Astrocyte of the spinal cord (primary cell): ENCODE data around the gene GFRA3.
"Not testable (repeated sequence)": the region's sequence is repeated elsewhere in the genome, so short reads cannot be mapped to it uniquely, and the experiment has no call there.

Experiments used
- DNase-seq: peaks from one replicate; pipeline ENCODE4 v3.0.0; 2011; ENCODE audit warnings: low read depth, low spot score
- H3K4me3 ChIP-seq: 2 replicates; pipeline ENCODE4 v1.5.1; 2011; ENCODE audit warnings: low read depth, mild to moderate bottlenecking, low read length, moderate library complexity
- in situ Hi-C: cut with HindIII; loops from 2 replicates; pipeline ENCODE4 v1.10.0; 2017; ENCODE audit warnings: low sequenced_read_pairs
- TF ChIP-seq, protein P1 (sequence below): IDR thresholded peaks from 2 replicates; pipeline ENCODE4 v1.5.1; 2012; ENCODE audit warnings: low read depth, mild to moderate bottlenecking, low read length, inconsistent platforms

GFRA3 gene, protein sequence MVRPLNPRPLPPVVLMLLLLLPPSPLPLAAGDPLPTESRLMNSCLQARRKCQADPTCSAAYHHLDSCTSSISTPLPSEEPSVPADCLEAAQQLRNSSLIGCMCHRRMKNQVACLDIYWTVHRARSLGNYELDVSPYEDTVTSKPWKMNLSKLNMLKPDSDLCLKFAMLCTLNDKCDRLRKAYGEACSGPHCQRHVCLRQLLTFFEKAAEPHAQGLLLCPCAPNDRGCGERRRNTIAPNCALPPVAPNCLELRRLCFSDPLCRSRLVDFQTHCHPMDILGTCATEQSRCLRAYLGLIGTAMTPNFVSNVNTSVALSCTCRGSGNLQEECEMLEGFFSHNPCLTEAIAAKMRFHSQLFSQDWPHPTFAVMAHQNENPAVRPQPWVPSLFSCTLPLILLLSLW

DNA sequence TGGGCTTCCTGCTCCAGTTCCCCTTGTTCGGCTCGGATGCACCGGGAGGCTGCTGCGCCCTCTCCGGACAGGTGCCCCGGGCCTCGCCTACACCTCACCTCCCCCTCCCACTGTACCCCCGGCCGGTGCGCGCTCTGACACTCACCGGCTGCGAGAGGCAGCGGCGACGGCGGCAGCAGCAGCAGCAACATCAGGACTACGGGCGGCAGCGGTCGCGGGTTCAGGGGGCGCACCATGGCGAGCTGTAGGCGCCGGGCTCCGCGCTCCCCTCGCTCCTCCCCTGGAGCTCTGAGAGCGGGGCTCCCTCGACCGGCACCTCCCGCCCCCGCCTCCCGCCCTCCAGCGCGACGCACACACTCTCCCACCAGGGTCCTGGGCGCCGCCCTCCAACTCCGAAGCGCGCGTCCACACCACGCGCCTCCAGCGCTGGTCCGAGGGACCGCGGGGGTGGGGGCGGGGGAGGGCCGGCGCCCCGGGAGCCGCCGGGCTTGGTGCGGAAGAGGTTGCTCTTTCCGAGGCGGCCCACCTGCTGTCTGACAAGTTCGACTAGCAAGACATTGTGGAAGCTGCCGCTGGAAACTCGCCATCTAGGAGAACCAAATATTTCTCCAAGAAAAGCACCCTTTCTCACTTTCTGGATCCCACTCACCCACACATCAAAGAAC lies at the start of gene GFRA3:
TSS of gene GFRA3 (minus strand) at position 433 of the 665 bp plus-strand sequence. CDS start at position 236, 197 bp downstream.
- in situ Hi-C loops: no loop called here
- TF ChIP-seq, protein P1, sequence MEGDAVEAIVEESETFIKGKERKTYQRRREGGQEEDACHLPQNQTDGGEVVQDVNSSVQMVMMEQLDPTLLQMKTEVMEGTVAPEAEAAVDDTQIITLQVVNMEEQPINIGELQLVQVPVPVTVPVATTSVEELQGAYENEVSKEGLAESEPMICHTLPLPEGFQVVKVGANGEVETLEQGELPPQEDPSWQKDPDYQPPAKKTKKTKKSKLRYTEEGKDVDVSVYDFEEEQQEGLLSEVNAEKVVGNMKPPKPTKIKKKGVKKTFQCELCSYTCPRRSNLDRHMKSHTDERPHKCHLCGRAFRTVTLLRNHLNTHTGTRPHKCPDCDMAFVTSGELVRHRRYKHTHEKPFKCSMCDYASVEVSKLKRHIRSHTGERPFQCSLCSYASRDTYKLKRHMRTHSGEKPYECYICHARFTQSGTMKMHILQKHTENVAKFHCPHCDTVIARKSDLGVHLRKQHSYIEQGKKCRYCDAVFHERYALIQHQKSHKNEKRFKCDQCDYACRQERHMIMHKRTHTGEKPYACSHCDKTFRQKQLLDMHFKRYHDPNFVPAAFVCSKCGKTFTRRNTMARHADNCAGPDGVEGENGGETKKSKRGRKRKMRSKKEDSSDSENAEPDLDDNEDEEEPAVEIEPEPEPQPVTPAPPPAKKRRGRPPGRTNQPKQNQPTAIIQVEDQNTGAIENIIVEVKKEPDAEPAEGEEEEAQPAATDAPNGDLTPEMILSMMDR: no peak
- peak within 1 kb of the TSS; percentile 29 for H3K4me3 ChIP-seq
- peak; percentile 11 for DNase-seq

DNA sequence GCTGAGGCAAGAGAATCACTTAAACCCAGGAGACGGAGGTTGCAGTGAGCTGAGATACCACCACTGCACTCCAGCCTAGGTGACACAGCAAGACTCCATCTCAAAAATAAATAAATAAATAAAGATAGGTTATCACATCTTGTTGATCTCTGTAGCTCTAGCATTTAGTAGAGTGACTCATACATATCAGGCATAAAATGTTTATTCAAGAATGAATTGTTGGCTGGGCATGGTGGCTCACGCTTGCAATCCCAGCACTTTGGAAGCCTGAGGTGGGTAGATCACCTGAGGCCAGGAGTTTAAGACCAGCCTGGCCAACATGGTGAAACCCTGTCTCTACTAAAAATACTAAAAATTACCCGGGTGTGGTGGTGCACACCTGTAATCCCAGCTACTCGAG lies 43.8 kb upstream of the GFRA3 start:
- DNase-seq, in situ Hi-C loops, H3K4me3 ChIP-seq: not testable (repeated sequence)

DNA sequence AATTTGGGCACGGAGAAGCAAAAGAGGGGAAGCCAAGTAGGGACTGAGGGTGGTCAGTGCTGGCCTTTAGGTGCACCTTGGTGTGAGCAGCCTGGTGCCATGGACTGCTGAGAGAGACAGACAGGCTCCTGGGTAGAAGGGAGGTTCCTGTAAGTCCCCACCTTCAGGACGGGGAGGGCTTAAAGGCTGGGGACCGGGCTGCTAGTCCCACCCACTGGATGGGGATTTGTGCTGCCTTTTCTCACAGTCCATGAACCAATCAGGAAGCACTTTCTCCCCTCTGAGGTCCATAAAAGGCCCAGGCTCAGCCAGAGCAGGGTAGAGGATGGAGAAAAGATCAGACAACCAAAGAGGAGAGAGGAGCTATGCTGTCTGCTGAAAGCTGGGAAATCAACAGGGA lies 41.9 kb upstream of the GFRA3 start:
- in situ Hi-C loops: no loop called here
- no peak for DNase-seq
- H3K4me3 ChIP-seq: no peak overlapping the region
- TF ChIP-seq, protein P1: no peak

DNA sequence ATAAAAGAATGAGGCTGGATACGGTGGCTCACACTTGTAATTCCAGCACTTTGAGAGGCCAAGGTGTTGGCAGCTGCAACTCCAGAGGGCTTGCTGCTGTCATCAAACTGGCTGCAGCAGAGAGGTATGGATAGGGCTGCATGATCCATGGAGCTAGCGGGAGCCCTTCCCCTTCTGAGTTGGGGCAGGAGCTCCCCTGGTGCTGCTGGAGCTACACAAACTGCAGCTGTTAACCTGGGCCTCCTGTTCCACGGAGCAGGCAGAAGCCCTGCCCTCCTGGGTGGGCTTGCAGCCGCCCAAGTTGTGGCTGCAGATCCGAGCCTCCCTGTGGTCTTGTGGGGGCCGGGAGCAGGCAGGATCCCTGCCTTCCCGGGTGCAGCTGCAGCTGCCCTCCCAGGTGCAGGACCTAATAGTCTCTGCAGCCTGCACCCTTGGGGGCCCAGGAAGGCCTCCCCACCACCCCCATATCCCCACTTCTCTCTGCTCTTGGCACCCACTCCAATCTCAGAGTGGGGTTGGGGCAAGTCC lies 41.4 kb upstream of the GFRA3 start:
- DNase-seq: no peak
- TF ChIP-seq, protein P1: no peak
- in situ Hi-C loops: no loop called here
- H3K4me3 ChIP-seq: no peak overlapping the region

DNA sequence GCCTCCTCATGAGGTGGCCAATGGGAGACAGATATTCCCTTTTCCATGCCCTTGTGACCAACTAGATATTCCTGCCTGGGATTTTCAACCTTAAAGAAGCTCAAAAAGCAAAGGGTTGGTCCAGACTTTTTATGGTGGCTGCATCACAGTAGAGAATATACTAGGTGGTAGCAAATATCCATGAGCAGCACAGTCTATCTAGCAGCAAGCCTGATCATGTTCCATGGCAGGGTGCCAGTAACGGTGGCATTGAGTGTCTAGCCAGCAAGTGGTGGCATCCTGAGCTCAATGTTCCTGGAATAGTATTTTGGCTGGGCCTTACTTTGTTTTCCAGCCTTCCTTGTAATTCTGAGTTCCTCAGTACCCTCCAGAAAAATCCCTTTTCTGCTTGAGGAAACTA lies 31.4 kb upstream of the GFRA3 start:
- H3K4me3 ChIP-seq: no peak overlapping the region
- DNase-seq: no peak
- TF ChIP-seq, protein P1: no peak
- in situ Hi-C loops: no loop called here

DNA sequence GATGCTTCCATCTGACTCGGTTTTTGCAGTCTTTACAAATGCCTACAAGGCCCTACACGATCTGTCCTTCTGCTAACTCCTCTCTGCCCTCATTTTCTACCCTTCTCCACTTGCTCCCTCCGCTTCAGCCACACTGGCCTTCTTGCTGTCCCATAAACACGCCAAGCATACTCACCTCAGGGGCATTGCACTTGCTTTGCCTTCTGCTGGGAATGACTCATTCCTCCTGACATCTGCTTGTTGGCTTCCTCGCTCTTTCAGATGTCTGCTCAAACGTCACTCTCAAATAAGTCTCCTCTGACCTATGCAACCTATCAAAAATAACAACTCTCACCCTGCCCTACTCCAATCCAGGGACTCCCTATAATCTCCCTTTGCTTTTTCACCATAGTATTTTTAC lies 29.0 kb upstream of the GFRA3 start:
- DNase-seq: peak; percentile 20
- in situ Hi-C loops: no loop called here
- TF ChIP-seq, protein P1: no peak
- H3K4me3 ChIP-seq: no peak overlapping the region

DNA sequence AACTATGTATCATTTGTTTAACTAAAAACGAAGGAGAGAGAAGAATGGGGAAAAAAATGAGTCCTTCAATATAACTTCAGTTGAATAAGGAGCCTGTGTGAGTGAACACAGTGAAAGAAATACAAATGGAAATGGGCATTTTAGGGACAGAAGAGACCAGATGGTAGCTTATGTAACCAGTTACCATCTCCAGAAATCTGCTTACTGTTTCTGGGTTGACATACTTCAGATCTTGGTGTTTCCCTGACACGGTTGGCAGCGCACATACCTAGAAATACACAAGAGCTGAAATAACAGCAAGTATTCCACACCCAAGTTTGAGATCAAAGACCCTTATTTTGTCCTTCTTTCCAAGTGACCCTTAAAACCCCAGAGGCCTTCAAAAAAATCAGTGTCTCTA lies 14.9 kb upstream of the GFRA3 start:
- TF ChIP-seq, protein P1: no peak
- in situ Hi-C loops: no loop called here

More for the DNA sequence above, 14.9 kb upstream of the GFRA3 start:
- no peak overlapping the region for H3K4me3 ChIP-seq
- no peak for DNase-seq
